HepG2 (cell line): ENCODE measurements around the gene GLT1D1. TPM values are rescaled to one million over a fixed set of nuclear protein-coding genes. Genes with fewer than 3 reads are reported as not detected.

Experiments
- FIP1L1 ChIP-seq: fragments of 200-400 bp; formaldehyde crosslinking; IDR thresholded peaks from 2 replicates; pipeline ENCODE4 v1.6.1; 2018; ENCODE audit warnings: low read depth, mild to moderate bottlenecking, low read length, moderate library complexity, borderline replicate concordance; ENCODE audit not compliant: insufficient read depth
- FOXA1 ChIP-seq, 2 experiments: fragments of 450-650 bp in 1 of 2; sonication (generic) in 1 of 2; formaldehyde crosslinking in 1 of 2; IDR thresholded peaks; 2 replicates each; pipeline versions ENCODE4 v1.4.0 to v1.6.1; 2016 to 2020; ENCODE audit warnings: missing genetic modification reagents in 1 of 2
- FOXK1 ChIP-seq: sonication (generic); formaldehyde crosslinking; IDR thresholded peaks from 2 replicates; pipeline ENCODE4 v1.4.0; 2020; ENCODE audit warnings: low read depth, missing genetic modification reagents, borderline replicate concordance
- HDAC1 ChIP-seq: sonication (generic); formaldehyde crosslinking; IDR thresholded peaks from 2 replicates; pipeline ENCODE4 v1.5.1; 2020; ENCODE audit warnings: mild to moderate bottlenecking, missing genetic modification reagents
- HHEX ChIP-seq: IDR thresholded peaks from 2 replicates; pipeline ENCODE4 v1.6.1; 2016; ENCODE audit warnings: control low read depth
- HOXA7 ChIP-seq: sonication (generic); formaldehyde crosslinking; IDR thresholded peaks from 2 replicates; pipeline ENCODE4 v1.8.1; 2022; ENCODE audit warnings: mild to moderate bottlenecking, missing genetic modification reagents, moderate library complexity
- MBNL3 ChIP-seq: fragments of 250-450 bp; sonication (Bioruptor Pico); conservative IDR thresholded peaks from 2 replicates; pipeline ENCODE4 v1.8.0; 2022; ENCODE audit warnings: mild to moderate bottlenecking, inconsistent platforms
- NONO ChIP-seq, 2 experiments: fragments of 450-650 bp in 1 of 2; sonication (generic) in 1 of 2; formaldehyde crosslinking in 1 of 2; IDR thresholded peaks in 1 of 2; conservative IDR thresholded peaks in 1 of 2; 2 replicates each; pipeline versions ENCODE4 v1.6.1 to v1.8.0; 2017 to 2022; ENCODE audit warnings: mild to moderate bottlenecking in 1 of 2, missing genetic modification reagents in 1 of 2, moderate library complexity in 1 of 2
- REXO4 ChIP-seq: sonication (generic); formaldehyde crosslinking; IDR thresholded peaks from 2 replicates; pipeline ENCODE4 v1.8.0; 2022; ENCODE audit warnings: missing genetic modification reagents, mild to moderate bottlenecking, borderline replicate concordance
- SMAD3 ChIP-seq: sonication (generic); formaldehyde crosslinking; IDR thresholded peaks from 2 replicates; pipeline ENCODE4 v1.4.0; 2020; ENCODE audit warnings: missing genetic modification reagents
- SMYD3 ChIP-seq: sonication (generic); formaldehyde crosslinking; IDR thresholded peaks from 2 replicates; pipeline ENCODE4 v1.8.1; 2023; ENCODE audit warnings: mild to moderate bottlenecking, missing genetic modification reagents
- SOX5 ChIP-seq: IDR thresholded peaks from 2 replicates; pipeline ENCODE4 v1.6.1; 2016; ENCODE audit warnings: borderline replicate concordance
- SP5 ChIP-seq: IDR thresholded peaks from 2 replicates; pipeline ENCODE4 v1.6.1; 2016; ENCODE audit warnings: low read depth, borderline replicate concordance
- TCF7L2 ChIP-seq: IDR thresholded peaks from 2 replicates; pipeline ENCODE4 v1.6.1; 2011; ENCODE audit warnings: mild to moderate bottlenecking, low read depth, low read length, moderate library complexity
- ZMAT3 ChIP-seq: sonication (generic); formaldehyde crosslinking; conservative IDR thresholded peaks from 2 replicates; pipeline ENCODE4 v1.7.0; 2021; ENCODE audit warnings: missing genetic modification reagents
- ZNF230 ChIP-seq: sonication (generic); formaldehyde crosslinking; IDR thresholded peaks from 2 replicates; pipeline ENCODE4 v1.4.0; 2020; ENCODE audit warnings: mild to moderate bottlenecking, missing genetic modification reagents
- ZNF761 ChIP-seq: sonication (generic); formaldehyde crosslinking; conservative IDR thresholded peaks from 2 replicates; pipeline ENCODE4 v1.4.0; 2020; ENCODE audit warnings: mild to moderate bottlenecking, missing genetic modification reagents
- ZNF878 ChIP-seq: sonication (generic); formaldehyde crosslinking; IDR thresholded peaks from 2 replicates; pipeline ENCODE4 v1.8.1; 2023; ENCODE audit warnings: mild to moderate bottlenecking, missing genetic modification reagents, moderate library complexity
- ZSCAN21 ChIP-seq: sonication (generic); formaldehyde crosslinking; IDR thresholded peaks from 2 replicates; pipeline ENCODE4 v1.8.0; 2022; ENCODE audit warnings: mild to moderate bottlenecking, missing genetic modification reagents, moderate library complexity, borderline replicate concordance
- polyA plus RNA-seq, 8 experiments: library from polyadenylated mRNA; depleted of rRNA in 3 of 8; stranded (reverse) in 7 of 8; unstranded in 1 of 8; fragments of >200 nt; fragmentation: Illumina TruSeq in 4 of 8; extraction: Trizol in 4 of 8; gene quantifications; 2 replicates each; pipeline versions ENCODE4 v1.2.1 to v1.2.3, GENCODE V29; 2011 to 2016; ENCODE audit warnings: low read depth in 4 of 8, missing spikeins in 1 of 8, mixed read lengths in 1 of 8; ENCODE audit not compliant: insufficient read depth in 1 of 8
- total RNA-seq, 5 experiments: library from RNA; depleted of rRNA; stranded (reverse); fragments of >200 nt; fragmentation: Illumina TruSeq; extraction: Trizol; gene quantifications; 2 replicates each; pipeline ENCODE4 v1.2.3, GENCODE V29; 2016; ENCODE audit warnings: low read depth in 1 of 5
- TF ChIP-seq, protein P1 (sequence below): IDR thresholded peaks from 2 replicates; pipeline ENCODE4 v1.6.1; 2012; ENCODE audit warnings: low read depth, low read length, improper control_type of control experiment
- TF ChIP-seq, protein P2 (sequence below): sonication (generic); formaldehyde crosslinking; IDR thresholded peaks from 2 replicates; pipeline ENCODE4 v1.5.0; 2020; ENCODE audit warnings: mild to moderate bottlenecking, missing genetic modification reagents
- TF ChIP-seq, protein P3 (sequence below): sonication (generic); formaldehyde crosslinking; conservative IDR thresholded peaks from 2 replicates; pipeline ENCODE4 v1.4.0; 2020; ENCODE audit warnings: missing genetic modification reagents
- TF ChIP-seq, protein P4 (sequence below): sonication (generic); formaldehyde crosslinking; IDR thresholded peaks from 2 replicates; pipeline ENCODE4 v1.8.0; 2022; ENCODE audit warnings: mild to moderate bottlenecking, missing genetic modification reagents, moderate library complexity

GLT1D1 gene
- total and polyA plus RNA-seq, 2 of the 13 experiments (the other 11 are each of a cell fraction or from before 2014, with no cell fraction given), result 0.09 to 0.17 TPM

DNA sequence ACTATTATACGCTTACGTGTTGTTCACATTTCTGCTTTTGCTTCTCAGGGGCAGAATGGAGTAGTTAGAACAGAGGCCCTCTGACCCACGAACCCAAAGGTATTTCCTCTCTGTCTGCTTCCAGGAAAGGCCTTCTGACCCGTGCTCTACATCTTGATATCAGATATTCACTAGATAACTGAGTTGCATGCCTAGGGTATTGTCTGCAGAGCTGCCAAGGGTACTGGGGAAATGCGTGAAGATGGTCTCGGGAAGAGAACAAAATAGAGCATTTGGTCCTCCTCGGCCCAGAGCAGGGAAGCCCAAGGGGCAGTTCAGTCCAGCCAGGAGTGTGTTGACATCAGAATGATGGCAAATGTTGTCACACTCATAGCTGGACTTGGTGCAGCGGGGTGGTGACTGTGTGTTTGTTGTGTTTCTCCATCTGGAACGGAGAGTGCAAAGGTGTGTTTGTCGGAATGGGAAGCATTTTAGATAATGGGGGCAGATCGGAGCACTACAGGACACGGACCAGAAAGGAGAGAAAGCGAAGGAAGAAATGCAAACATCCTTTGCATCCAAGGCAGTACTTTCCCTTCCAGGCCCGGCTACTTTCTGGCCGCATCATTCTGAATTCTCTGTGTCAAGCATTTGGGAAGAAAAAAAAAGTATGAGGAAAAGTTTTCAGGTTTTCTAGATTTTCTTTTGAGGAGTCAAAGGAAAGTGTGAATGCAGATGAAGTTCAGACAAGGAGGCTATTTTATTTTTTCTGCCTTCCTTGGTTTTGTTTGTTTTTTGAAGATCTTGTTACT lies 8.1 kb downstream of the GLT1D1 start (continued):
- no peak for TF ChIP-seq ZNF761
- no peak for TF ChIP-seq HOXA7
- TF ChIP-seq ZSCAN21 (CRISPR knock-in tag), result 0 out of 2 replicates have a peak, but pooled peaks have one; percentile 12
- TF ChIP-seq, protein P1, sequence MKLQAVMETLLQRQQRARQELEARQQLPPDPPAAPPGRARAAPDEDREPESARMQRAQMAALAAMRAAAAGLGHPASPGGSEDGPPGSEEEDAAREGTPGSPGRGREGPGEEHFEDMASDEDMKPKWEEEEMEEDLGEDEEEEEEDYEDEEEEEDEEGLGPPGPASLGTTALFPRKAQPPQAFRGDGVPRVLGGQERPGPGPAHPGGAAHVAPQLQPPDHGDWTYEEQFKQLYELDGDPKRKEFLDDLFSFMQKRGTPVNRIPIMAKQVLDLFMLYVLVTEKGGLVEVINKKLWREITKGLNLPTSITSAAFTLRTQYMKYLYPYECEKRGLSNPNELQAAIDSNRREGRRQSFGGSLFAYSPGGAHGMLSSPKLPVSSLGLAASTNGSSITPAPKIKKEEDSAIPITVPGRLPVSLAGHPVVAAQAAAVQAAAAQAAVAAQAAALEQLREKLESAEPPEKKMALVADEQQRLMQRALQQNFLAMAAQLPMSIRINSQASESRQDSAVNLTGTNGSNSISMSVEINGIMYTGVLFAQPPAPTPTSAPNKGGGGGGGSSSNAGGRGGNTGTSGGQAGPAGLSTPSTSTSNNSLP, result peak; percentile 52; the same call in 1 of the 2 replicates
- no peak for TF ChIP-seq SMYD3 (CRISPR knock-in tag)
- no peak for TF ChIP-seq FOXA1 (IDR thresholded peaks at IDR 0.05)
- peak; percentile 59 for TF ChIP-seq FOXA1 (CRISPR knock-in tag; IDR thresholded peaks at IDR 0.05)
- TF ChIP-seq ZNF230 (CRISPR knock-in tag), result no peak
- no peak for TF ChIP-seq HHEX (CRISPR knock-in tag)
- TF ChIP-seq REXO4 (CRISPR knock-in tag), result no peak
- TF ChIP-seq ZMAT3, result peak; percentile 81
- TF ChIP-seq FIP1L1, result no peak
- TF ChIP-seq HDAC1 (CRISPR knock-in tag), result peak; percentile 64
- TF ChIP-seq, protein P2, sequence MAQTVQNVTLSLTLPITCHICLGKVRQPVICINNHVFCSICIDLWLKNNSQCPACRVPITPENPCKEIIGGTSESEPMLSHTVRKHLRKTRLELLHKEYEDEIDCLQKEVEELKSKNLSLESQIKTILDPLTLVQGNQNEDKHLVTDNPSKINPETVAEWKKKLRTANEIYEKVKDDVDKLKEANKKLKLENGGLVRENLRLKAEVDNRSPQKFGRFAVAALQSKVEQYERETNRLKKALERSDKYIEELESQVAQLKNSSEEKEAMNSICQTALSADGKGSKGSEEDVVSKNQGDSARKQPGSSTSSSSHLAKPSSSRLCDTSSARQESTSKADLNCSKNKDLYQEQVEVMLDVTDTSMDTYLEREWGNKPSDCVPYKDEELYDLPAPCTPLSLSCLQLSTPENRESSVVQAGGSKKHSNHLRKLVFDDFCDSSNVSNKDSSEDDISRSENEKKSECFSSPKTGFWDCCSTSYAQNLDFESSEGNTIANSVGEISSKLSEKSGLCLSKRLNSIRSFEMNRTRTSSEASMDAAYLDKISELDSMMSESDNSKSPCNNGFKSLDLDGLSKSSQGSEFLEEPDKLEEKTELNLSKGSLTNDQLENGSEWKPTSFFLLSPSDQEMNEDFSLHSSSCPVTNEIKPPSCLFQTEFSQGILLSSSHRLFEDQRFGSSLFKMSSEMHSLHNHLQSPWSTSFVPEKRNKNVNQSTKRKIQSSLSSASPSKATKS (CRISPR knock-in tag), result no peak
- TF ChIP-seq, protein P3, sequence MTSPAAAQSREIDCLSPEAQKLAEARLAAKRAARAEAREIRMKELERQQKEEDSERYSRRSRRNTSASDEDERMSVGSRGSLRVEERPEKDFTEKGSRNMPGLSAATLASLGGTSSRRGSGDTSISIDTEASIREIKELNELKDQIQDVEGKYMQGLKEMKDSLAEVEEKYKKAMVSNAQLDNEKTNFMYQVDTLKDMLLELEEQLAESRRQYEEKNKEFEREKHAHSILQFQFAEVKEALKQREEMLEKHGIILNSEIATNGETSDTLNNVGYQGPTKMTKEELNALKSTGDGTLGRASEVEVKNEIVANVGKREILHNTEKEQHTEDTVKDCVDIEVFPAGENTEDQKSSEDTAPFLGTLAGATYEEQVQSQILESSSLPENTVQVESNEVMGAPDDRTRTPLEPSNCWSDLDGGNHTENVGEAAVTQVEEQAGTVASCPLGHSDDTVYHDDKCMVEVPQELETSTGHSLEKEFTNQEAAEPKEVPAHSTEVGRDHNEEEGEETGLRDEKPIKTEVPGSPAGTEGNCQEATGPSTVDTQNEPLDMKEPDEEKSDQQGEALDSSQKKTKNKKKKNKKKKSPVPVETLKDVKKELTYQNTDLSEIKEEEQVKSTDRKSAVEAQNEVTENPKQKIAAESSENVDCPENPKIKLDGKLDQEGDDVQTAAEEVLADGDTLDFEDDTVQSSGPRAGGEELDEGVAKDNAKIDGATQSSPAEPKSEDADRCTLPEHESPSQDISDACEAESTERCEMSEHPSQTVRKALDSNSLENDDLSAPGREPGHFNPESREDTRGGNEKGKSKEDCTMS (CRISPR knock-in tag), result no peak
- no peak for TF ChIP-seq SMAD3 (CRISPR knock-in tag)
- peak; percentile 84; the same call in 1 of the 2 replicates for TF ChIP-seq FOXK1
- no peak for TF ChIP-seq TCF7L2
- TF ChIP-seq NONO (IDR thresholded peaks at IDR 0.05), result no peak
- TF ChIP-seq NONO (CRISPR knock-in tag; conservative IDR thresholded peaks at IDR 0.05), result peak; percentile 65; the same call in 1 of the 2 replicates
- TF ChIP-seq SOX5 (CRISPR knock-in tag), result peak; percentile 72
- peak; percentile 60; the same call in 1 of the 2 replicates for TF ChIP-seq SP5 (CRISPR knock-in tag)
- TF ChIP-seq ZNF878 (CRISPR knock-in tag), result no peak
- TF ChIP-seq, protein P4, sequence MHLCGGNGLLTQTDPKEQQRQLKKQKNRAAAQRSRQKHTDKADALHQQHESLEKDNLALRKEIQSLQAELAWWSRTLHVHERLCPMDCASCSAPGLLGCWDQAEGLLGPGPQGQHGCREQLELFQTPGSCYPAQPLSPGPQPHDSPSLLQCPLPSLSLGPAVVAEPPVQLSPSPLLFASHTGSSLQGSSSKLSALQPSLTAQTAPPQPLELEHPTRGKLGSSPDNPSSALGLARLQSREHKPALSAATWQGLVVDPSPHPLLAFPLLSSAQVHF (CRISPR knock-in tag), result no peak
- TF ChIP-seq MBNL3 (CRISPR knock-in tag), result no peak
